HG03097 (cell line): ENCODE data around the gene NFE2L2.
"Not testable (repeated sequence)": the region's sequence is repeated elsewhere in the genome, so short reads cannot be mapped to it uniquely, and the experiment has no call there.

ENCODE experiments used
- ATAC-seq: cut with Tn5 transposase; IDR thresholded peaks from one replicate; pipeline ENCODE4 v1.9.1; 2021; ENCODE audit not compliant: unreplicated experiment, low FRiP score

Gene NFE2L2

GRCh38 chr2:177264693-177265587 is at the start of gene NFE2L2:
Gene NFE2L2, minus strand, starts transcription at chr2:177264727. Its CDS starts 151 bp downstream, at chr2:177264576.
- ATAC-seq = peak; percentile 54

- ATAC-seq = no peak
Observed at GRCh38 chr2:177314194-177314593, 49.7 kb upstream of the NFE2L2 start.

GRCh38 chr2:177313162-177313781 is 48.7 kb upstream of the NFE2L2 start:
- ATAC-seq = no peak

- no peak for ATAC-seq
Observed at GRCh38 chr2:177312562-177312961, 48.0 kb upstream of the NFE2L2 start.

- ATAC-seq = not testable (repeated sequence)
Observed at GRCh38 chr2:177309672-177310309, 45.3 kb upstream of the NFE2L2 start.

- ATAC-seq = no peak
Observed at GRCh38 chr2:177306550-177306949, 42.0 kb upstream of the NFE2L2 start.

- ATAC-seq = no peak
Observed at GRCh38 chr2:177303939-177304338, 39.4 kb upstream of the NFE2L2 start.

GRCh38 chr2:177302552-177302951 is 38.0 kb upstream of the NFE2L2 start:
- ATAC-seq = no peak

GRCh38 chr2:177298191-177298590 is 33.7 kb upstream of the NFE2L2 start:
- no peak for ATAC-seq

GRCh38 chr2:177296040-177296439 is 31.5 kb upstream of the NFE2L2 start:
- ATAC-seq = no peak

GRCh38 chr2:177295484-177295883 is 31.0 kb upstream of the NFE2L2 start:
- ATAC-seq = no peak

GRCh38 chr2:177291701-177292100 is 27.2 kb upstream of the NFE2L2 start:
- ATAC-seq = no peak

- peak; percentile 54 for ATAC-seq
Observed at GRCh38 chr2:177289824-177290628, 25.5 kb upstream of the NFE2L2 start.

- no peak for ATAC-seq
Observed at GRCh38 chr2:177287814-177288213, 23.3 kb upstream of the NFE2L2 start.

- no peak for ATAC-seq
Observed at GRCh38 chr2:177285892-177286715, 21.6 kb upstream of the NFE2L2 start.

GRCh38 chr2:177284531-177284930 is 20.0 kb upstream of the NFE2L2 start:
- no peak for ATAC-seq

GRCh38 chr2:177283906-177284305 is 19.4 kb upstream of the NFE2L2 start:
- no peak for ATAC-seq

GRCh38 chr2:177282787-177283572 is 18.5 kb upstream of the NFE2L2 start:
- no peak for ATAC-seq

- ATAC-seq = no peak
Observed at GRCh38 chr2:177282181-177282641, 17.7 kb upstream of the NFE2L2 start.
